SK-N-SH (cell line): ENCODE results near the gene CRABP1. TPM values are rescaled to one million over a fixed set of nuclear protein-coding genes. Genes with fewer than 3 reads are reported as not detected.

ENCODE experiments used
- CTCF ChIA-PET: fragments of 300-600, 350-600 bp; formaldehyde crosslinking; extraction: SDS; loops from one replicate; lab custom pipeline; 2021; lab: Yijun Ruan, JAX
- POLR2A ChIA-PET: fragments of 350-600 bp; sonication (Branson Sonifier 250); formaldehyde crosslinking; extraction: SDS; loops from one replicate; lab custom pipeline; 2020; ENCODE audit warnings: antibody characterized with exemption, inconsistent platforms; lab: Yijun Ruan, JAX
- DNase-seq: peaks from one replicate; pipeline ENCODE4 v3.0.0; 2012
- H2AFZ ChIP-seq: fragments of 200-600 bp; sonication (generic); 2 replicates; pipeline ENCODE4 v1.8.1; 2016; ENCODE audit warnings: antibody characterized with exemption, mild to moderate bottlenecking, low read depth
- H3F3A ChIP-seq: fragments of 200-600 bp; sonication (generic); replicated peaks from 2 replicates; pipeline ENCODE3; 2016; ENCODE audit warnings: antibody characterized with exemption, mild to moderate bottlenecking; ENCODE audit not compliant: insufficient read depth
- H3K27ac ChIP-seq, 2 experiments: fragments of 200-500 bp in 1 of 2; fragments of 200-600 bp in 1 of 2; sonication (Bioruptor generic) in 1 of 2; sonication (generic), shearing (Covaris generic) in 1 of 2; 2 replicates each; pipeline versions ENCODE4 v1.5.1 to v1.6.1; 2014 to 2016; ENCODE audit warnings: low read depth in 2 of 2, inconsistent platforms in 1 of 2, low read length in 1 of 2, mild to moderate bottlenecking in 1 of 2, mixed read lengths in 1 of 2
- H3K27me3 ChIP-seq: fragments of 200-600 bp; sonication (generic), shearing (Covaris generic); 2 replicates; pipeline ENCODE4 v1.6.1; 2016; ENCODE audit warnings: mixed run types; ENCODE audit not compliant: insufficient read depth
- H3K36me3 ChIP-seq, 2 experiments: fragments of 200-500 bp in 1 of 2; fragments of 200-600 bp in 1 of 2; sonication (Bioruptor generic) in 1 of 2; sonication (generic) in 1 of 2; replicated peaks in 1 of 2; 2 replicates each; pipeline versions ENCODE3 to v1.5.1; 2014 to 2016; ENCODE audit warnings: low read length in 1 of 2, mild to moderate bottlenecking in 1 of 2; ENCODE audit not compliant: insufficient read depth in 2 of 2, control insufficient read depth in 1 of 2
- H3K4me1 ChIP-seq, 2 experiments: fragments of 200-500 bp in 1 of 2; fragments of 200-600 bp in 1 of 2; sonication (Bioruptor generic) in 1 of 2; sonication (generic), shearing (Covaris generic) in 1 of 2; 2 replicates each; pipeline versions ENCODE4 v1.5.1 to v1.6.1; 2014 to 2016; ENCODE audit warnings: low read depth in 1 of 2, low read length in 1 of 2, mixed run types in 1 of 2; ENCODE audit not compliant: insufficient read depth in 2 of 2, control insufficient read depth in 1 of 2
- H3K4me2 ChIP-seq: fragments of 200-600 bp; sonication (generic), shearing (Covaris generic); 2 replicates; pipeline ENCODE4 v1.6.1; 2017; ENCODE audit warnings: mixed run types
- H3K4me3 ChIP-seq, 2 experiments: fragments of 200-500 bp in 1 of 2; fragments of 200-600 bp in 1 of 2; sonication (Bioruptor generic) in 1 of 2; sonication (generic), shearing (Covaris generic) in 1 of 2; 2 replicates each; pipeline versions ENCODE4 v1.5.1 to v1.8.1; 2014 to 2016; ENCODE audit warnings: low read depth in 2 of 2, inconsistent platforms in 1 of 2, low read length in 1 of 2, mild to moderate bottlenecking in 1 of 2, mixed read lengths in 1 of 2, moderate library complexity in 1 of 2
- H3K79me2 ChIP-seq: fragments of 200-600 bp; sonication (generic); 2 replicates; pipeline ENCODE4 v1.8.1; 2017; ENCODE audit warnings: mild to moderate bottlenecking; ENCODE audit not compliant: insufficient read depth
- H3K9ac ChIP-seq: fragments of 200-600 bp; sonication (generic); 2 replicates; pipeline ENCODE4 v1.6.1; 2017; ENCODE audit warnings: mixed run types
- H3K9me2 ChIP-seq: fragments of 200-600 bp; sonication (generic); 2 replicates; pipeline ENCODE4 v1.6.1; 2017; ENCODE audit warnings: mixed run types
- H3K9me3 ChIP-seq: fragments of 200-600 bp; sonication (generic); 2 replicates; pipeline ENCODE4 v1.6.1; 2017; ENCODE audit warnings: mixed run types, mild to moderate bottlenecking, moderate library complexity
- H4K20me1 ChIP-seq: fragments of 200-600 bp; sonication (generic); 2 replicates; pipeline ENCODE4 v1.6.1; 2017; ENCODE audit warnings: mild to moderate bottlenecking, mixed run types; ENCODE audit not compliant: insufficient read depth
- CHD2 ChIP-seq: fragments of 150-350 bp; IDR thresholded peaks from 2 replicates; pipeline ENCODE4 v1.6.1; 2018; ENCODE audit warnings: low read length; ENCODE audit not compliant: partially characterized antibody
- CTCF ChIP-seq: fragments of 200-600 bp; sonication (generic); IDR thresholded peaks from 2 replicates; pipeline ENCODE4 v1.6.1; 2017; ENCODE audit warnings: antibody characterized with exemption, mild to moderate bottlenecking, moderate library complexity
- MAX ChIP-seq: IDR thresholded peaks from 2 replicates; pipeline ENCODE4 v1.4.0; 2012; ENCODE audit warnings: low read depth
- RAD21 ChIP-seq: IDR thresholded peaks from 2 replicates; pipeline ENCODE4 v1.6.1; 2012; ENCODE audit warnings: mild to moderate bottlenecking, low read length
- SIN3A ChIP-seq: IDR thresholded peaks from 2 replicates; pipeline ENCODE4 v1.6.1; 2012; ENCODE audit warnings: low read depth, mild to moderate bottlenecking, low read length, moderate library complexity, borderline replicate concordance
- WGBS: methylation state at CpG from one replicate; pipeline ENCODE4 v1.1.6; 2017; ENCODE audit warnings: low lambda C conversion rate; 5-methylcytosine and 5-hydroxymethylcytosine counted together
- polyA plus RNA-seq, 3 experiments: library from polyadenylated mRNA; depleted of rRNA; stranded (reverse); fragments of >200 nt; gene quantifications; 2 replicates each; pipeline ENCODE4 v1.2.3, GENCODE V29; 2012
- TF ChIP-seq, protein P1 (sequence below): IDR thresholded peaks from 2 replicates; pipeline ENCODE4 v1.4.0; 2012; ENCODE audit warnings: low read depth, borderline replicate concordance

Gene CRABP1
- polyA plus RNA-seq, 1 of the 3 experiments (the other 2 are of a cell fraction) = 1.0 TPM

GRCh38 chr15:78351539-78351938, 11.4 kb downstream of the CRABP1 start:
- Histone ChIP-seq H3K79me2 (no peaks in the 10 kb centered on the region), H3K9ac (no peak overlapping the region), H3K4me3 (no peak overlapping the region), H3K4me1 (peaks cover 0 to 10% of the 10 kb centered on the region in 2 experiments; a peak in 1 of 4 replicates), H3K27ac (no peak overlapping the region), H3K9me2 (no peaks in the 10 kb centered on the region), H3F3A (no peaks in the 10 kb centered on the region), H3K4me2 (no peak overlapping the region), H2AFZ (no peak overlapping the region), H3K36me3 (no peaks in the 10 kb centered on the region), H3K9me3 (no peaks in the 10 kb centered on the region), H4K20me1 (no peaks in the 10 kb centered on the region), H3K27me3 (no peaks in the 10 kb centered on the region; the same call in 1 of the 2 replicates)
- ChIA-PET POLR2A (no interaction called here), CTCF (no interaction called here)
- 64% methylated on average over 3 of the region's 3 CpGs for WGBS
- no peak for DNase-seq
- no peak for TF ChIP-seq CTCF

DNA sequence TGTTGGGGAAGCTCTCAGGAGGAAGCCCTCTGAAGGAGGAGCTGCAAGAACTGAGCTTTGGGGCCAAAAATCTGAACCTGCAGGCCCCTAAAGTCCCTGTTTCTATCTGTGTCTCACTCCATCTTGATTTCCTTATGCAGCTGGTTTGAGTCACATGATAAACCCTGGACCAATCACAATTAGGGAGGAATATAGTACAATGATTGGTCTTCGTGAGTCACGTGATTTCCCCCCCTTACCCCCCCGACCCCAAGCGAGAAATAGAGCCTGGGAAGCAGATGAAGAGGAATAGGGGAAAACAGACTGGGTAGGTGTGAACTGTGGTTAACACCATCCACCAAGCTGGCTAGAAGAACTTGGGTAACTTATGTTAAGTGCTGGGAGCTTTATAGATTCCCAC, 12.9 kb downstream of the CRABP1 start:
- Histone ChIP-seq H3K4me2 (no peak overlapping the region), H3K27me3 (no peaks in the 10 kb centered on the region; the same call in 1 of the 2 replicates), H3K9ac (no peak overlapping the region), H3K4me1 (peaks cover 0 to 6% of the 10 kb centered on the region in 2 experiments; a peak in 1 of 4 replicates), H2AFZ (0 out of 2 replicates have a peak overlapping the region, but pooled peaks have one; percentile 5), H3K27ac (no peak overlapping the region), H3K36me3 (no peaks in the 10 kb centered on the region), H4K20me1 (no peaks in the 10 kb centered on the region), H3K79me2 (no peaks in the 10 kb centered on the region), H3K9me3 (no peaks in the 10 kb centered on the region), H3K9me2 (no peaks in the 10 kb centered on the region), H3F3A (no peaks in the 10 kb centered on the region), H3K4me3 (no peak overlapping the region)
- TF ChIP-seq, protein P1, sequence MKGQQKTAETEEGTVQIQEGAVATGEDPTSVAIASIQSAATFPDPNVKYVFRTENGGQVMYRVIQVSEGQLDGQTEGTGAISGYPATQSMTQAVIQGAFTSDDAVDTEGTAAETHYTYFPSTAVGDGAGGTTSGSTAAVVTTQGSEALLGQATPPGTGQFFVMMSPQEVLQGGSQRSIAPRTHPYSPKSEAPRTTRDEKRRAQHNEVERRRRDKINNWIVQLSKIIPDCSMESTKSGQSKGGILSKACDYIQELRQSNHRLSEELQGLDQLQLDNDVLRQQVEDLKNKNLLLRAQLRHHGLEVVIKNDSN = peak; percentile 71; the same call in 1 of the 2 replicates
- TF ChIP-seq CHD2 (no peak), RAD21 (no peak), MAX (no peak), CTCF (no peak), SIN3A (no peak)
- 39% methylated on average over 4 of the region's 4 CpGs for WGBS
- peak; percentile 55 for DNase-seq
- ChIA-PET POLR2A (interaction anchor here (0.7 kb wide), 1 partner anchor 11 kb away, joined by 3 read pairs; no protein-coding TSS in a partner anchor), CTCF (interaction anchor here (1.2 kb wide), 1 partner anchor 13 kb away, joined by 4 read pairs; the partner anchor contains the start of gene CRABP1)
